Stimulated activated CD4-positive, alpha-beta T cell treated with anti-CD3 and anti-CD28 coated beads, Interleukin-15, amount 100 ng/mL, for 24 hours (primary cell): ENCODE data around the gene ARL8B.

ENCODE experiments used
- DNase-seq: peaks from one replicate; pipeline ENCODE4 v3.0.0-alpha.2; 2020

ARL8B gene

DNA sequence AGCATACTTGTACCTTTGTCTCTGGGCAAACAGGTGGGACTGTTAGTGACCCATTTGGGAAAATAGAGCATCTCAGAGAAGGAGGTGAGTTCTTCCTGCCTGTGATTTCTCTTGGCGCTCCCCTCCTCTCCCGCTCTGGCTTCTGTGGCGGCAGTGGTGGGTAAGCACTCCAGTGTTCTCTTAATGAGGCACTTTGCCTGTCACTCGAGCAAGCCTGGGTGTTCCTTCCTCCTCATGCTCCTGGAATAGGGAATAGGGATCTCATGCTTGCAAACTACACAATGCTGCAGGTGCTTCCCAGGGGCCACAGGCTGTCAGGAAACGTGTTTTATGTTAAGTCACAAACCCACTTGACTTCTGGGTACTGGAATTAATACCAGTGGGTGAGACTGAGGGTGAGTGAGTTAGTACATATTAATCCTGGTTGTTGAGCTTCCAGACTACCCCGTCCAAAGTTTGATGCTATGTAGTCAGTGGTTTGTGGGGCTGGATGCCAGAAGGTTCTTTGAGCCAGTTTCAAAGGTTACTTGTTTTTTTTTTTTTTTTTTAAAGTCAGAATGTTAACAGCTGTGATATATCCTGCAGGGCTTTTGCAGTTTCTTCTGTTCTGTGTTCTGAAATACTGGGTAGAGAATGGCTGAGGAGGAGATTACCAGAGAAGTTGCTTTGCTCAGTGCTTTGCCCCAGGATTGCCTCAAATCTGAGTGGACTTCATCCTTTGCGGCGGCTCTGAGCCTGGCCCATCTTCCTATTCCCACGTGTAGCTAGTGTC is 95.9 kb downstream of the ARL8B start:
- no peak for DNase-seq

DNA sequence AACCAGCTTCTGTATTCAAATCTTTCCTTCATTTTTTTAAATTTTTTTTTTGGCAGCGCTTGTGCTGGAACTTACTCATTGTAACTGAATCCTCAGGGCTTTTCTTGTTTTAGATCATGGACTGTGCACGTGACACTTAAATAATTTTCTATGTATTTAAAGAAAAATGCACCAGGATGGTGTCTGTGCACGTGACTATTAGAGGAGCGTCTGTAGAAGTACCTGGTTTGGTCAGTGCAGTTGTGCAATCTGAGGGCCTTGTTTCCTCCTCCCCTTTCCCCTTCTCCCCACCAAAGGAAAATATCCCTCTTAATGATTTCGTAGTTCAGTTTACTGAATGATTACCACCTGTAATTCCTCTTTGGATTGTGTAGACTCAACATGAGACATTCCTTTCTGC is 96.7 kb downstream of the ARL8B start:
- no peak for DNase-seq

DNA sequence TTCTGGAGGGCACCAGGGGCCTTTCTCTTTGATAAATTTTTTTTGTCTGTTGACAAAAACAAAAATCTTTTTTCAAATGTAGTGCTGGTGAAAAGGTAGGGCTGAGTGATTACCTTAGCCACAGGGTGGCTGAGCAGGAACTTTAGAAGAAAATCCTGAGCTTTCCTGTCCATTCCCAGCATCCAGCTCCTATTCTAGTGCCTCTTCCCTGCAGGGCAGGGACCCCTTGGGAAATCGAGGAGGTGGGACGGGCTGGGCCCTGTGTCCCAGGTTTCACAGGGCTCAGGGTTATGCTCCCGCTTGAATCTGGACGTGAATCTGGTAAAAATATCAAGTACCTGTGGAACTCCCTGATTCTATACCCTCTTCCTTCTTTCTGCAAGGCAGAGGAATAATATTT is 97.1 kb downstream of the ARL8B start:
- no peak for DNase-seq

DNA sequence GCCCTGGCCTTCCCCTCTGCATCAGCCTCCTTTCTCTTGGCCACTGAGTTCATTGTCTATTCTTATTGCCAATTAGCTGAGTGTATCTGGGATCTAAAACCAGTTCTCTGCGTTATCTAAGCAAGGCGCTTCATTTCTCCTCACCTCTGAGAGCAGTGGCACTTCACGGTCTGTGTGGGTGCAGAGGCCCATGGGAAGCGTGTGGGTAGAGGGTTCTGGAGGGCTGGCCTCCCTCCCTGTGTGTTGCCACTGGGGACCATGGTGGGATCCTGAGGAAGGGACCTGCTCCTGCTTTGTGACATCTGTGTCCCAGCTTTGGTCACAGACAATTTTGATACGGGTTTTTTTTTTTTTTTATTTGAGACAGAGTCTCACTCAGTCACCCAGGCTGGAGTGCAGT is 98.1 kb downstream of the ARL8B start:
- DNase-seq = no peak

DNA sequence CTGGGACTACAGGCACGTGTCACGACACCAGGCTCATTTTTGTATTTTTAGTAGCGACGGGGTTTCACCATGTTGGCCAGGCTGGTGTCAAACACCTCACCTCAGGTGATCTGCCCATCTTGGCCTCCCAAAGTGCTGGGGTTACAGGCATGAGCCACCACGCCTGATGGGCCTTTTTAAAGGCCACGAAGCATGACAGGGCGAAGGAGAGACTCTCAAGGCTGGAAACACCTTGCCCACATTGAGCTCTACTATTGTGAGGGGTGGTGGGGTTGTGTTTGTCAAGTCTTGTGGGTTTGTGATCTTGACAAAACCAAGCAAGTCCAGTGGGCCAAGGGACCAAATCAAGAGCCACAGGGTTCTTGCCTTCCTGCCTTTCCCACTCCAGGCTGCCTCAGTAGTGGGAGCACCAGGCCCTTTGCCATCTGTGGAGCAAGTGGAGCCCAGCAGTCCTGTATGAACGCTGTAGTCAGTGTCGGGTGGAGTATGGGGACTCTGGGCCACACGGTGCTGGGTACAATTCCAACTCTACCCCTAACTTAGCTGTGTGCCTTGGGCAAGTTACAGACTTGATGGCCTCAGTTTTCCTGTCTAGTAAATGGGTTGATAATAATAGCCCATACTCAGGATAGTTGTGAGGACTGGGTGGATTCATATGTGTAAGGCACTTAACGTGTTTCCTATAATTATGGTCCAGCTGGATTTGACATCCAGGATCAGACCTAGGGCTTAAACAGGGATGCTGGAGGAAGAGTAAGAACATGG is 98.8 kb downstream of the ARL8B start:
- DNase-seq = no peak

DNA sequence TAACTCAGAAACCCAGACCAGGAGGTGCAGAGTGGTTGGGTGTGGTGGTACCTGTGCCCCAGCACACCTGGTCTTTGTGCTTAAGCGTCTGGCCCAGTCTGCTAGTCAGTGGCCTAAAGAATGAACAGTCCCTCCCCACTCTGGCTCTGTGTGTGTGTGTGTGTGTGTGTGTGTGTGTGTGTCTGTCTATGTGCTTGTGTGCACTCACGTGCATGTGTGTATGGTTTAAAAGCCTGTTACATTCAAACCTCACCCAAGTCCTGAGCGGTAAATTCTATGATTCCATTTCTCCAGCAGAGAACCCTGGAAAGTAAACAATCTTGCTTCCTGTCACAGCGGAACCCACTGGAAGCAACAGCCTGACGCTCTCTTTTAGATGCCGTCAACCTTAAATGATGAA is 99.6 kb downstream of the ARL8B start:
- no peak for DNase-seq

DNA sequence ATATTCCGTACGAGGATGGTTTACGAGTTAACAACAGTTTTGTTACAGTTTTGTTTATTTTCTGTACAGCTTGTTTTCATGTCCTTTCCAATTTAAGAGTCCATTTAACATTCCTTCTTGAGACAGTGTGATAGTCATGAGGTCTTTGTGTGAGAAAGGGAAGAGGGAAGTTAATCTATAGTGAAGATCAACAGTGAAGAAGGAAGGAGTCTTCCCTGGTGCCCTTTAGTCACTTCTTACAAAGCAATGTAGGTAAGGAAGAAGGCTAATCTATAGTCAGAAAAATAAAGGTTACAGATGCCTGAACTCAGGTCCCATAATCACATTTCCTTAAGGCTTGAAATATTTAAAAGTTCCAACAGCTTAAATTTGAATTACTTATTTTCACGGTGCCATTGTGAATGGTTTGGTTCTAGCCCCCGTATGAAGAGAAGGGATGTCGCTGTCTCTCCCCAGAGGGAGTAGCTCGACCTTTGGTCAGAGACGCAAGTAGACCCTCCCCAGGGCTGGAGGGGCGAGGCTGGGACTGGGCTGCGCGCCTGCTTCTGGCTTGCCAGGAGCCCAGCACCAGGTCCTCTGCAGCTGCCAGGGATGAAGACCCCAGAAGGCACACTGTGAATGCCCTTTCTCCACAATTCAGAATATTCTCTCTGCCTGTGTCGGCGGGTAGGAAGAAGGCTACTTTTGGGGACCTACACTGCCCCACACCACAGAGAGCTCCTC is 100.4 kb downstream of the ARL8B start:
- no peak for DNase-seq

DNA sequence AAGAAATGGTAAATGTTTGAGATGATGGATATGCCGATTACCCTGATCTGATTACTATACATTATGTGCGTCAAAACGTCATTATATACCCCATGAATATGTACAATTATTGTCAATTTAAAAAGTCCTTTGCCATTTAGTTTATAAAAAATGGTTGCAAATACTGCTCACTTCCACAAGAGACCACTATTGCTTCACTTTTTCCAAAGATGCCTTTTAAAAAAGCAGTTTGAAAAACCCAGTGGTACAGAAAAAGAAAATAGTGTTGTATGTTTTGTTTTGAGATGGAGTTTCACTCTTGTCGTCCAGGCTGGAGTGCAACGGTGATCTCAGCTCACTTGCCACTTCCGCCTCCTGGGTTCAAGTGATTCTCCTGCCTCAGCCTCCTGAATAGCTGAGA is 104.7 kb downstream of the ARL8B start:
- no peak for DNase-seq

DNA sequence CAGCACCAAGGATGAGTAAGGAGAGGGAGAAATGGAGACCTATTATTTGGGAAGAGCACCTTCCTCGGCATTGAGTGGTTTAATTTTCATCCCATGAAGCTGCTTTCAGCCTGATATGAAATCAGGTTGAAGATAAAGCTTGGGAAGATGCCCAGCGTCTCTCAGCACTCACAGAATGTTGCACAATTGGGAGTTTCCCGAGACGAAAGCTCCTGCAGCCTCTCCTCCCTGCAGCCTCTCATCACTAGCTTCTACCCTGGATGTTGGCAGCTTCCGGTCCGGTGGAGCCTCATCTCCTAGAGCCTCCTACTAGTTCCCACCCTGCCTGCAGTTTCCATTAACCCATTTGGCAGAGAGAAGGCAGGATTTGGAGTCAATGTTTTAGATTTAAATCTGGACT is 105.7 kb downstream of the ARL8B start:
- no peak for DNase-seq

DNA sequence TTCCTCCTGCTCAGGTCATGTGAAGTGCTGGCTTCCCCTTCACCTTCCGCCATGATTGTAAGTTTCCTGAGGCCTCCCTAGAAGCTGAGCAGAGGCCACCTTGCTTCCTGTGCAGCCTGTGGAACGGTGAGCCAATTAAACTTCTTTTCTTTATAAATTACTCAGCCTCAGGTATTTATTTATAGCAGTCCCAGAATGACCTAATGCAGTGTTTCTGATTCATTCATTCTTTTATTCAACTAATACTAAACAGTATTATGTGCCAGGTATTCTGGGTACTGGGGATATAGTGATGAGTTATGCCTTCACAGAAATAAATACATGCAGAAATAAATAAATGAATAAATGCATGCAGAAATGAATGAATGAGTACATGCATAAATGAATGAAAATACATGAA is 107.3 kb downstream of the ARL8B start:
- no peak for DNase-seq
